ENCODE measurements around the gene TTLL10. TPM values are rescaled to one million over a fixed set of nuclear protein-coding genes. Genes with fewer than 3 reads are reported as not detected.
"Not testable (repeated sequence)": the region's sequence is repeated elsewhere in the genome, so short reads cannot be mapped to it uniquely, and the experiment has no call there.

TTLL10 gene
- total and polyA plus RNA-seq, 5 experiments from 2014 or later: not detected

DNA sequence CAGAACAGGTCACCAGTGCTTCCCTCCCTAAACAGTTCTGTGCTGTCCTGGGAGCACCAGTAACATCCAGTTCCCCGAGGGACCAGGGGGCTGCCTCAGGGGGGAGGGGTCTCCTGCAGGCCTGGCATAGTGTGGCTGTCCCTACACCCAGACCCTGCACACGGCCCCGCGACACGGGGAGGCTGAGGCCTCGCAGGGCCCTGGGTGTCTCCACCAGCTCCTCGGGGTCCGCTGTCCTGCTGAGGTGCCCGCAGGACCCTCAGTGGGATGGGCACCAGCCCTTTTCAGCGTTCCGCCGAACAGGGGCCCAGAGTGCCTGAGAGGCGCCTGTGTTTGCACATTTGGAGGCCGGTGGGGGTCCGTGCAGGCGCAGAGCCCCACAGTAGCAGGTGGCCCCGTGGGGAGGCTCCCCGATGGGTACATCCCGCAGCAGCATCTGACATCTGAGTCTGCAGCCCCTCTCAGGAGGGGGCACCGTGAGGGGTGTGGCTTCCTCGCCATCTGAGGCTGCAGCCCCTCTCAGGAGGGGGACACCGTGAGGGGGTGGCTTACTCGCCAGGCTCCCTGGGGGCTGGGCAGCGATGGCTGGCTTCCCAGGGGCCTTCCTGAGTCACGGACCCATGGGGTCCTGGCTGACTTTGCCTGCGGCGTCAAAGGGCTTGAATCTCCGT is 39.2 kb upstream of the TTLL10 start:
- DNase-seq: no peak
- H3K36me3 Mint-ChIP-seq: no peaks in the 10 kb centered on the region
- peaks cover 8 to 24% (median 22%) of the 10 kb centered on the region in 4 donors for H3K4me1 Mint-ChIP-seq
- no peak overlapping the region for H3K27ac Mint-ChIP-seq
- H3K9me3 Mint-ChIP-seq: no peaks in the 10 kb centered on the region
- no peak overlapping the region for H3K4me3 Mint-ChIP-seq
- H3K27me3 Mint-ChIP-seq: no peaks in the 10 kb centered on the region
- POLR2A ChIA-PET: no interaction called here
- no peak for ATAC-seq

DNA sequence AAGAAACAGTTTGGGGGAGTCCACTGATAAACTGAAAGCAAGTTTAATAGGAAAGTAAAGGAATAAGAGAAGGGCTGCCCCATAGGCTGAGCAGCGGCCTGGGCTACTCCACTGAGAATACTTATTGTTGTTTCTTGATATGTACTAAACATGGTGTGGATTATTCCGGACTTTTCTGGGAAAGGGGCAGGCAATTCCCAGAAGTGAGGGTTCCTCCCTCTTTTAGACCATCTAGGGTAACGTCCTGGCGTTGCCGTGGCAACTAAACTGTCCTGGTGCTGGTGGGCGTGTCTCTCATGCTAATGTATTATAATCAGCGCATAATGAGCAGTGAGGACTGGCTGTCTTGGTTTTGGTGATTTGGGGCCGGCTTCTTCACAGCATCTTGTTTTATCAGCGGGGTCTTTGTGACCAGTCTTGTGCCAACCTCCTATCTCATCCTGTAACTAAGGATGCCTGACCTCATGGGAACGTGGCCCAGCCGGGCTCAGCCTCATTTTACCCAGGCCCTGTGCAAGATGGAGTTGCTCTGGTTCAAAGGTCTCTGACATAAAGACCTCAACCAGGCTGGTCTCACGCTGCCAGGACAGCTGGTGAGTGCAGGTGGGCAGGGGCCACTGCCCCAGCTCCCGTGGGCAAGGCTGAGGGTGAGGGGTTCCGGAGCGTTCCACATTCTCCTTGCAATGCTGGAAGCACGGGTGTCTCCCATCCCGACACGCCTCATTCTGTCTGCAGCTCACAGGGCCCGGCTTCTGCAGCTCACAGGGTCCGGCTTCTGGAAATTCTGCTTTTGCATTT is 38.1 kb upstream of the TTLL10 start:
- Mint-ChIP-seq H3K36me3 (no peaks in the 10 kb centered on the region), H3K27ac (peak overlapping the region in 5 of 10 donors; percentile 26 to 81 (median 40)), H3K27me3 (no peaks in the 10 kb centered on the region), H3K4me1 (peaks cover 8 to 24% (median 22%) of the 10 kb centered on the region in 4 donors), H3K9me3 (no peaks in the 10 kb centered on the region), H3K4me3 (peak overlapping the region in 7 of 10 donors; percentile 10 to 69 (median 50))
- ATAC-seq (no peak), DNase-seq (no peak)
- POLR2A ChIA-PET: interaction anchor here (1.0 kb wide), 1 partner anchor 23 kb away, joined by 3 read pairs; no protein-coding TSS in a partner anchor

DNA sequence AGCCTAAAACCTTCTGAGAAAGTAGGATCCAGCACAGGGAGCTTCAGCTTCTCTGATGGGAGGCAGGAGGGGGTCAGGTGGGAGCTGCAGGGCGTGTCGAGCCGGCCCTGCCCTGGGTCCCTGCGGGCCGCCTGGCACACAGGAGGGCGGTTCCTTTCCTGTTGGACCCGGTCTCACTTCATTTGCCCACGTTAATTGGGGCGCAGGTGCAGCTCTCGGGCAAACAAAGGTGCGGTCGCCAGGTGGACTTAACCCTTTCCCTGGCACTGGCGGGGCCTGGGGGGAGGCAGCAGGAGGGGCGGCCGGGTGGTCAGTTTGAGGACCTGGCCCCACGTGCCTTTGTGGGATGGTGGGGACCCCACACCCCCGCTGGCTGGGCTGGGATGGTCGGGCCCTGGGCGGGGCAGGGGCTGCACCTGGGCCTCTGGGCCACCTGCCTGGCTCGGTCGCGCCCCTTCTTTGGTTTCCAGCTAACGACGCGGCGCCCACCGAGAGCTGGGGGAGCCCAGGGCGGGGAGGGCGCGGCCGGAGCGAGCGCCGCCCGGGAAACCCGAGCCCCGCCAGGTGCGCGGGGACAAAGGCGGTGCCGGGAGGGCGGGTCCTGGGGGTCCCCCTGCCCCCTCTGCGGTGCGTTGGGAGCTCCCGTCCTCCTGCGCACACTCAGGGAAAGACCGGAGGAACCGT is 37.0 kb upstream of the TTLL10 start:
- Mint-ChIP-seq H3K4me3 (peak overlapping the region in 9 of 10 donors; percentile 28 to 69 (median 52)), H3K27me3 (no peaks in the 10 kb centered on the region)
- DNase-seq: peak in 1 of 10 donors; percentile 27

DNA sequence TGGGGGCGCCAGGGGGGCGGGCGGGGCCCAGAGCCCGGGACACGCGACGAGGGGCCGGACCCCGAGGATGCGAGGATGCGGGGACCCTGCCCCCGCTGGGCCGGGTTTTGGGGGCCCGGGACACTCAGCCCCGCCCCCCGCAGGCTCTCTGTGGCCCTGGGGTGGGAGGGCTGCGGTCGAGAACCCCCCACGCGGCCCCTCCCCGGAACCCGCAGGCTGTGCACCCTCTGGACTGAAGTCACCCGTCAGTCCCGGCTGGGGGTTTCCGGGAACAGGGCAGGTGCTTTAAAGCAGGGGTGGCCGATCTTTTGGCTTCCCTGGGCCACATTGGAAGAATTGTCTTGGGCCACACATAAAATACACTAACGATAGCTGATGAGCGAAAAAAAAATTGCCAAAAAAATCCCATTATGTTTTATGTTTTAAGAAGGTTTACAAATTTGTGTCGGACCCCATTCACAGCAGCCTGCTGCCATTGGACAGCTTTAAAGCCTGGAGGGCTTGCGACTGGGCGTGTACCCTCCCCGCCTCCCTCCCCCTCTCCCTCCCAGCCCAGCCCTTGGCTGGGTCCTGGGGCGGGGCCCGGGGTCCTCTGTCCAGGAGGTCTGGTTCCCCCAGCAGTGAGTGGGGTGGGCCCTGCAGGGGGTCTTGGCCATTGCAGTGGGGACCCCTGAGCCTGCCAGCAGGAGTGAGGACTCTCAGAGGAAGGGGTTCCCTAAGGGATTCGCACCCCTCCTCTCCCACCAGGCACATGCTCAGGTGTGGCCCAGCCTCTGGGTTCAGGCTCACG is 36.2 kb upstream of the TTLL10 start:
- Mint-ChIP-seq H3K4me3 (peak overlapping the region; percentile 65 to 86 (median 80)), H3K27ac (peak overlapping the region; percentile 69 to 95 (median 88)), H3K27me3 (no peaks in the 10 kb centered on the region), H3K9me3 (no peaks in the 10 kb centered on the region), H3K36me3 (no peaks in the 10 kb centered on the region), H3K4me1 (peaks cover 8 to 32% (median 26%) of the 10 kb centered on the region in 4 donors)
- POLR2A ChIA-PET: interaction anchor here (0.6 to 1.7 kb wide), 4 partner anchors 9 to 113 kb away, joined by 3 to 5 read pairs (median 4); no protein-coding TSS in a partner anchor
- ATAC-seq (peak; percentile 84 to 95), DNase-seq (peak; percentile 49 to 82 (median 64))

More for the DNA sequence above, 37.0 kb upstream of the TTLL10 start:
- POLR2A ChIA-PET: interaction anchor here (1.0 to 1.4 kb wide), 3 partner anchors 20 to 114 kb away, joined by 3 to 4 read pairs (median 3); no protein-coding TSS in a partner anchor
- no peaks in the 10 kb centered on the region for H3K36me3 Mint-ChIP-seq
- ATAC-seq: peak; percentile 40 to 54
- peak overlapping the region in 5 of 10 donors; percentile 12 to 68 (median 48) for H3K27ac Mint-ChIP-seq
- no peaks in the 10 kb centered on the region for H3K9me3 Mint-ChIP-seq
- peaks cover 8 to 25% (median 24%) of the 10 kb centered on the region in 4 donors for H3K4me1 Mint-ChIP-seq

DNA sequence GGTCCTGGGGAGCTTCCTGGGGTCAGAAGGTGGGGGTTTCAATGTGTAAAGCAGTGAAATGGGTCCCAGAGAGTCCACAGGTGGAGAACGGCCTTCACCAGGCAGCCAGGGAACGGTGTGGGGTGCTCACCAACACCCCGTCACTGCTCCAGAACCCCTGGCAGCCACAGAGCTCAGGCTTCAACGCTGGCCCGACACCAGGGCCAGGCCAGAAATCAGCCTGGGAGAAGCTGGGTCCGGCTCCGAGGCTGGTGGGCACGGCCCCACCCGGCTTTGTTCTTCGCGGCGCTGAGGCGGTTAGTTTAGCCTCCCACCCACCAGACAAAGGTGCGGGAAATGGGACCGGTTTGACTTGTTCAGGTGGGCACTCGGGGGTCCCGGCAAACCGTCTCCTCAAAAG is 33.0 kb upstream of the TTLL10 start:
- POLR2A ChIA-PET: no interaction called here
- Mint-ChIP-seq H3K27me3 (no peaks in the 10 kb centered on the region), H3K4me1 (peaks cover 9 to 51% (median 35%) of the 10 kb centered on the region in 4 donors), H3K36me3 (no peaks in the 10 kb centered on the region), H3K27ac (no peak overlapping the region), H3K4me3 (no peak overlapping the region), H3K9me3 (no peaks in the 10 kb centered on the region)
- ATAC-seq: no peak
- no peak for DNase-seq

DNA sequence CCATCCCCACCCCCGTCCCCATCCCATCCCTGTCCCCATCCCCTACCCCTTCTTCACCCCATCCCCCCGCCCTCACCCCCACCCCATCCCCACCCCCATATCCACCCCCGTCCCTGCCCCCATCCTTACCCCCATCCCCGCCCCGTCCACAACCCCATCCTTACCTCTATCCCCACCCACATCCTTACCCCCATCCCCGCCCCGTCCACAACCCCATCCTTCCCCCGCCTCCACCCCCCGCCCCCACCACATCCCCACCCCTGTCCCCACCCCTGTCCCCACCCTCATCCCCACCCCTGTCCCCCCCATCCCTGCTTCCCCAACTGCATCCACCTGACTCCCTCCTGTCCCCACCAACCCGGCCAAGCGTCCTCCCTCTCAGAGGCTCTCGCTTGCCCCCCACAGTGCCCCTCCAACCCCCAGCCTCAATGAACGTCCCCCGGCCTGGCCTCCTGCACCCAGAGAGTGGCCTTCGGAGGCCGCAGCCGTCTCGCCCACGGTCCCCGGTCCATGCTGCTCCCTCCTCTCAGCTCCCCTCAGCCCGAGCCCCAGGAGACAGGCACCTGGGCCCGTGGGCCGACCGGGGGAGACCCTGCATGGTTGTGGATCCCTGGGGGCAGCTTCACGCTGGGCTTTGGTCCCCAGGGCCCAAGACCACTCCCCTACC is 32.3 kb upstream of the TTLL10 start:
- peak overlapping the region in 1 of 10 donors; percentile 7 for H3K4me3 Mint-ChIP-seq
- no peaks in the 10 kb centered on the region for H3K9me3 Mint-ChIP-seq
- no peaks in the 10 kb centered on the region for H3K27me3 Mint-ChIP-seq
- peaks cover 7 to 45% (median 31%) of the 10 kb centered on the region in 4 donors for H3K4me1 Mint-ChIP-seq
- no peak for DNase-seq
- POLR2A ChIA-PET: no interaction called here
- H3K36me3 Mint-ChIP-seq: no peaks in the 10 kb centered on the region
- H3K27ac Mint-ChIP-seq: peak overlapping the region in 1 of 10 donors; percentile 48
- ATAC-seq: no peak

DNA sequence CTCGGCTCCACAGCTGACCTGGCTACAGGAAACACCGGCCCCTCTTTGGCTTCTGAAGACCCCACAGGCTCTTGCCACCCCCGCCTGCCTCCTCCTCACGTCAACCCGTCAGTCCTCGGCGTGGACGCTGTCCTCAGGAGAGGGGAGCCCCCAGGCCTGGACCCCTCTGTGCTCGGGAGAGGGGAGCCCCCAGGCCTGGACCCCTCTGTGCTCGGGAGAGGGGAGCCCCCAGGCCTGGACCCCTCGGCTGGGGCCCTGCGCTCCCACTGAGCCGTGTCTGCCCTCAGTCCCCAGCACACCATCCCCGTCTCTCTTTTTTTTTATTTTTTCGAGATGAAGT is 31.8 kb upstream of the TTLL10 start:
- Mint-ChIP-seq H3K36me3 (no peaks in the 10 kb centered on the region), H3K27ac (peak overlapping the region in 5 of 10 donors; percentile 35 to 84 (median 72)), H3K9me3 (no peaks in the 10 kb centered on the region), H3K4me1 (peaks cover 6 to 43% (median 29%) of the 10 kb centered on the region in 4 donors), H3K4me3 (peak overlapping the region in 2 of 10 donors; percentile 7 to 33), H3K27me3 (no peaks in the 10 kb centered on the region)
- DNase-seq (no peak), ATAC-seq (no peak)
- POLR2A ChIA-PET: no interaction called here

DNA sequence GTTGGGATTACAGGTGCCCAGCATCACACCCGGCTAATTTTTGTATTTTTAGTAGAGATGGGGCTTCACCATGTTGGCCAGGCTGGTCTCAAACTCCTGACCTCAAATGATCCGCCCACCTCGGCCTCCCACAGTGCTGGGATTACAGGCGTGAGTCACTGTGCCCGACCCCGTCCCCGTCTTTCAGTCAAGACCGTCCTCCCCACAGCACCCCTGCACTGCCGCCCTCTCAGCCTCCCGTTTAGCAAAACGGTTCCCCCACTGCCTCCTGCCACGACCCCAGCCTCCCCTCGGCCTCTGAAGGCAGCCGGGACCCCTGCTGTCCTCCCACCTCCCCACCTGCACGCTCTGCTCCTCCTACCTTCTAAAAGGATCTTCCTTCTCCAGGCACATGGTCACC is 31.3 kb upstream of the TTLL10 start:
- POLR2A ChIA-PET, H3K27me3 Mint-ChIP-seq, DNase-seq, H3K9me3 Mint-ChIP-seq, ATAC-seq, H3K36me3 Mint-ChIP-seq: not testable (repeated sequence)
- Mint-ChIP-seq H3K4me3 (peak overlapping the region in 3 of 10 donors; percentile 7 to 33 (median 20)), H3K27ac (peak overlapping the region in 8 of 10 donors; percentile 6 to 84 (median 72)), H3K4me1 (peaks cover 5 to 43% (median 28%) of the 10 kb centered on the region in 4 donors)

DNA sequence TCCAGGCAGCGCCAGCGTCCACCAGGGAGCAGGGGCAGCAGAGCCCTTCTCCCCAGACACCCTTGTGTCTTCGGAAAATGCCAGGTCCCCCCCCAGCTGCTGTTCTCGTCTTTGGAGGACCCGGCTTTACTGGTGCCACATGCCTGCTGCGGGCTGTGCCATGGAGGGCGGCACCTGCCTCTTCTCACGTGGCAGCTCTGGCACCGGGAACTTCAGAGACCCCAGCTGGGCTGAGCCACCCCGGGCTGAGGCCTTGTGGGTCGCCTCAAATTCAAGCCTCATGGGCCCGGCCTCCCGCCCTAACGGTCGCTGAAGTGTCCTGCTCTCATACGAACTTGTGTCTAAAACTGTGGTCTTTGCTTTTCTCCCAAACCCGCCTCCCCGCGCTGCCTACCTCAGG is 30.8 kb upstream of the TTLL10 start:
- Mint-ChIP-seq H3K27ac (peak overlapping the region in 6 of 10 donors; percentile 41 to 97 (median 83)), H3K27me3 (no peaks in the 10 kb centered on the region), H3K9me3 (no peaks in the 10 kb centered on the region), H3K4me1 (peaks cover 4 to 40% (median 25%) of the 10 kb centered on the region in 4 donors), H3K4me3 (no peak overlapping the region), H3K36me3 (no peaks in the 10 kb centered on the region)
- DNase-seq: no peak
- POLR2A ChIA-PET: no interaction called here
- no peak for ATAC-seq

DNA sequence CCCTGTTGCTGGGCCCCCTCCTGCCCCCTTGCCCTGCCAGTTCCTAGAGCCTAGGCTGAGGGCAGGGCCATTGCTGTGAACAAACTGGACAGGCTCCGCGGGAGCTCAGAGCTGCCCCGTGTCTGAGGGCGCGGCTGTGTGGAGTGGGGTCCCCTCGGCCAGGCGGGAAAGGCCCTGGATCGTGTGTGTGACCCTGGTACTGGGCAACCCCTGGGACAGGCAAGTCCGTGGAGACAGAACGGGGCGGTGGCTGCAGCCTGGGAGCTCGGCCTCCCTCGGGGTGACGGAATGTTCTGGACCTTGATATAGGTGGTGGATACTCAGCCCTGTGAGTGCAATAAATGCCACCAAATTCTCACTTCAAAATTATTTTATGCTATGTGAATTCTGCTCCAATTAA is 30.0 kb upstream of the TTLL10 start:
- POLR2A ChIA-PET: interaction anchor here (0.5 to 2.6 kb wide), 2 partner anchors 14 to 66 kb away, joined by 3 to 10 read pairs; no protein-coding TSS in a partner anchor
- peak in 1 of 2 donors; percentile 1 for ATAC-seq
- no peaks in the 10 kb centered on the region for H3K36me3 Mint-ChIP-seq

DNA sequence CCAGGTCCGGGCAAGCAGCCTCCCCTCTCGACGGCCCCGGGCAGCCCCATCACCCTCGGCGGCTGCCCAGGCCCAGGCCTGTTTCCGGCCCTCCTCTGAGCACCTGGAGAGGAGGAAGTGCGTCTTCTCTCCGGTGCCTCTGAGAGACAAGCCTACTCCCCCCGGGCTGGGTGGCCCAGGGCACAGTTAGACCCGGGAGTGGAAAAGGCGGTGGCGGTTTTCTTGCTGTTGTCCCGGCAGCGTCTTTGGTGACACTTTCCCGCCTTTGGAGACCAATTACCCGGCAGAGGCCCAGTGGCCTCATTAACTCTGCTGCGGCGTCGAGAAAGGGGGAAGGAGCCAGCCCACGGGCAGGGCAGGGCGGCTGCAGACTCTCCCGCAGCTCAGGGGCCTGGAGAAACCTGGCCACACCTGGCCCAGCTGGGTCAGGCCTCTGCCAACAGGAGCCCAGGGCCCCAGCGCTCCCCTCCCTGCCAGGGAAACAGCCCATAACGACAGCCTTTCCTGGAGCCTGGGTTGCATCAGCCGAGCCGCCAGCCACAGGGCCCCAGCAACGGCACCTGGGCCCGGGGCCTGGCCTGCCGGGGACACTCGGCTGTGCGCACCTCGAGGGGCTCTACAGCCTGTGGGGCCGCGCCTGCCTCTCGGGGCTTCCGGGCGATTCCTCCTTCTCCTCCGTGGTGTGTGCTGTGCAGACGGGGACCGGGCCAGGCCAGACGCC is 29.4 kb upstream of the TTLL10 start:
- Mint-ChIP-seq H3K36me3 (no peaks in the 10 kb centered on the region), H3K9me3 (no peaks in the 10 kb centered on the region), H3K4me1 (peaks cover 4 to 29% (median 19%) of the 10 kb centered on the region in 4 donors), H3K27me3 (no peaks in the 10 kb centered on the region), H3K4me3 (peak overlapping the region; percentile 28 to 83 (median 61)), H3K27ac (peak overlapping the region; percentile 93 to 98 (median 96))
- DNase-seq: peak; percentile 51 to 87 (median 66)
- POLR2A ChIA-PET: interaction anchor here (2.6 kb wide), 1 partner anchor 13 kb away, joined by 10 read pairs; no protein-coding TSS in a partner anchor
- ATAC-seq: peak; percentile 94 to 99

More for the DNA sequence above, 30.0 kb upstream of the TTLL10 start:
- DNase-seq: no peak
- Mint-ChIP-seq H3K27ac (peak overlapping the region; percentile 93 to 98 (median 96)), H3K27me3 (no peaks in the 10 kb centered on the region), H3K4me3 (peak overlapping the region in 8 of 10 donors; percentile 45 to 69 (median 61)), H3K4me1 (peaks cover 4 to 32% (median 20%) of the 10 kb centered on the region in 4 donors), H3K9me3 (no peaks in the 10 kb centered on the region)

Data from naive thymus-derived CD8-positive, alpha-beta T cell (primary cell).